NCI-H82 treated with DMSO at 0.1 percent for 48 hours (cell line): ENCODE data around the gene RILP.

Experiments used
- DNase-seq: peaks from one replicate; lab custom pipeline; 2025; ENCODE audit not compliant: unreplicated experiment; lab: John Stamatoyannopoulos, UW

The RILP gene

GRCh38 chr17:1605681-1606351 is 43.9 kb downstream of the RILP start:
- DNase-seq: no peak

- no peak for DNase-seq
Observed at GRCh38 chr17:1604831-1605528, 44.7 kb downstream of the RILP start.

DNA sequence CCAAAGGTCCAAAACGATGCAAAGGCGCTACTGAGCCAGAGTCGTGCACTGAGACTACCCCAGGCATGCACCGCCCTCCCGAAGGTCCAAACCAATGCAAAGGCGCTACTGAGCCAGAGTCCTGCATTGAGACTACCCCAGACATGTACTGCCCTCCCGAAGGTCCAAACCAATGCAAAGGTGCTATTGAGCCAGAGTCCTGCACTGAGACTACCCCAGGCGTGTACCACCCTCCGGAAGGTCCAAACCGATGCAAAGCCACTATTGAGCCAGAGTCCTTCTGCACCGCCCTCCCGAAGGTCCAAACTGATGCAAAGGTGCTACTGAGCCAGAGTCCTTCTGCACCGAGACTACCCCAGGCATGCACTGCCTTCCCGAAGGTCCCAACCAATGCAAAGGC is 48.1 kb downstream of the RILP start:
- DNase-seq: no peak

- DNase-seq: no peak
Observed at GRCh38 chr17:1598399-1599095, 51.1 kb downstream of the RILP start.

- DNase-seq: no peak
Observed at GRCh38 chr17:1597861-1598342, 51.8 kb downstream of the RILP start.
